Activated CD8-positive, alpha-beta memory T cell treated with anti-CD3 and anti-CD28 coated beads for 4 hours (primary cell): ENCODE data around the gene PTPN21.
"Not testable (repeated sequence)": the region's sequence is repeated elsewhere in the genome, so short reads cannot be mapped to it uniquely, and the experiment has no call there.

Experiments
- DNase-seq, 2 donors: peaks; one replicate each; pipeline ENCODE4 v3.0.0-alpha.2; 2020; ENCODE audit warnings: low read depth in 2 of 2

PTPN21 gene

GRCh38 chr14:88551980-88552431 lies 2.8 kb downstream of the PTPN21 start:
- DNase-seq = no peak

- DNase-seq = no peak
These were observed 3.5 kb downstream of the PTPN21 start for GRCh38 chr14:88551094-88551870.

- no peak for DNase-seq
These were observed 4.7 kb downstream of the PTPN21 start for GRCh38 chr14:88550078-88550477.

- no peak for DNase-seq
These were observed 7.4 kb downstream of the PTPN21 start for GRCh38 chr14:88547386-88547780.

- DNase-seq = no peak
These were observed 8.0 kb downstream of the PTPN21 start for GRCh38 chr14:88546621-88547385.

- DNase-seq = no peak
These were observed 9.6 kb downstream of the PTPN21 start for GRCh38 chr14:88545256-88545655.

GRCh38 chr14:88542857-88543795 lies 11.7 kb downstream of the PTPN21 start:
- no peak for DNase-seq

GRCh38 chr14:88541324-88541723 lies 13.5 kb downstream of the PTPN21 start:
- DNase-seq = no peak

- no peak for DNase-seq
These were observed 19.0 kb downstream of the PTPN21 start for GRCh38 chr14:88535813-88536212.

- no peak for DNase-seq
These were observed 19.7 kb downstream of the PTPN21 start for GRCh38 chr14:88535149-88535548.

- no peak for DNase-seq
These were observed 21.7 kb downstream of the PTPN21 start for GRCh38 chr14:88533064-88533602.

- DNase-seq = not testable (repeated sequence)
These were observed 24.9 kb downstream of the PTPN21 start for GRCh38 chr14:88529889-88530288.

- DNase-seq = no peak
These were observed 32.4 kb downstream of the PTPN21 start for GRCh38 chr14:88522393-88522792.

GRCh38 chr14:88521818-88522217 lies 33.0 kb downstream of the PTPN21 start:
- DNase-seq = no peak

- DNase-seq = no peak
These were observed 34.9 kb downstream of the PTPN21 start for GRCh38 chr14:88519907-88520306.

- no peak for DNase-seq
These were observed 36.0 kb downstream of the PTPN21 start for GRCh38 chr14:88518592-88519512.

- DNase-seq = no peak
These were observed 37.9 kb downstream of the PTPN21 start for GRCh38 chr14:88516861-88517357.

- no peak for DNase-seq
These were observed 39.1 kb downstream of the PTPN21 start for GRCh38 chr14:88515499-88516221.

GRCh38 chr14:88507208-88507607 lies 47.6 kb downstream of the PTPN21 start:
- no peak for DNase-seq

GRCh38 chr14:88505621-88506020 lies 49.2 kb downstream of the PTPN21 start:
- DNase-seq = no peak
